GM12801 (cell line): ENCODE results near the gene ATP10A.

ENCODE experiments used
- CTCF ChIP-seq: IDR thresholded peaks from one replicate; pipeline ENCODE4 v1.5.1; 2011; ENCODE audit warnings: control low read depth; ENCODE audit not compliant: insufficient read length; ENCODE audit errors: extremely low read depth

ATP10A gene

GRCh38 chr15:25676070-25676469 is 187.1 kb downstream of the ATP10A start:
- TF ChIP-seq CTCF, result no peak

- TF ChIP-seq CTCF, result no peak
Observed at GRCh38 chr15:25675396-25675795, 187.7 kb downstream of the ATP10A start.

- no peak for TF ChIP-seq CTCF
Observed at GRCh38 chr15:25674913-25675312, 188.2 kb downstream of the ATP10A start.

- no peak for TF ChIP-seq CTCF
Observed at GRCh38 chr15:25673972-25674371, 189.2 kb downstream of the ATP10A start.

- no peak for TF ChIP-seq CTCF
Observed at GRCh38 chr15:25673351-25673750, 189.8 kb downstream of the ATP10A start.

GRCh38 chr15:25671132-25671531 is 192.0 kb downstream of the ATP10A start:
- TF ChIP-seq CTCF, result no peak

- no peak for TF ChIP-seq CTCF
Observed at GRCh38 chr15:25670621-25671020, 192.5 kb downstream of the ATP10A start.
